NOMO-1 treated with DMSO at 0.1 percent for 48 hours (cell line): ENCODE data around the gene CANT1.
"Not testable (repeated sequence)": the region's sequence is repeated elsewhere in the genome, so short reads cannot be mapped to it uniquely, and the experiment has no call there.

Experiments
- DNase-seq: peaks from one replicate; lab custom pipeline; 2025; ENCODE audit not compliant: unreplicated experiment; lab: John Stamatoyannopoulos, UW

Gene CANT1

GRCh38 chr17:78962345-78962983 is 47.1 kb downstream of the CANT1 start:
- DNase-seq: no peak

- DNase-seq: no peak
These were observed 48.0 kb downstream of the CANT1 start for GRCh38 chr17:78961571-78961970.

- no peak for DNase-seq
These were observed 48.6 kb downstream of the CANT1 start for GRCh38 chr17:78960928-78961327.

GRCh38 chr17:78959803-78960202 is 49.8 kb downstream of the CANT1 start:
- no peak for DNase-seq

- no peak for DNase-seq
These were observed 50.9 kb downstream of the CANT1 start for GRCh38 chr17:78958641-78959127.

GRCh38 chr17:78957128-78957527 is 52.4 kb downstream of the CANT1 start:
- no peak for DNase-seq

- DNase-seq: no peak
These were observed 53.3 kb downstream of the CANT1 start for GRCh38 chr17:78956254-78956653.

- no peak for DNase-seq
These were observed 54.9 kb downstream of the CANT1 start for GRCh38 chr17:78954684-78955083.

GRCh38 chr17:78953356-78954350 is 55.9 kb downstream of the CANT1 start:
- DNase-seq: no peak

- no peak for DNase-seq
These were observed 56.9 kb downstream of the CANT1 start for GRCh38 chr17:78952706-78953105.

GRCh38 chr17:78951967-78952551 is 57.5 kb downstream of the CANT1 start:
- DNase-seq: no peak

- no peak for DNase-seq
These were observed 58.7 kb downstream of the CANT1 start for GRCh38 chr17:78950870-78951269.

GRCh38 chr17:78947235-78948149 is 62.1 kb downstream of the CANT1 start:
- DNase-seq: no peak

GRCh38 chr17:78946631-78947030 is 62.9 kb downstream of the CANT1 start:
- no peak for DNase-seq

GRCh38 chr17:78946131-78946530 is 63.4 kb downstream of the CANT1 start:
- DNase-seq: no peak

- not testable (repeated sequence) for DNase-seq
These were observed 64.1 kb downstream of the CANT1 start for GRCh38 chr17:78945455-78945854.

GRCh38 chr17:78944956-78945355 is 64.6 kb downstream of the CANT1 start:
- DNase-seq: no peak

GRCh38 chr17:78944026-78944425 is 65.5 kb downstream of the CANT1 start:
- no peak for DNase-seq
